Epithelial cell of prostate (primary cell): ENCODE data around the gene ZNF84.

Experiments
- DNase-seq: peaks from one replicate; pipeline ENCODE4 v3.0.0-alpha.2; 2011; ENCODE audit warnings: low read depth, low spot score
- H3K27ac ChIP-seq: fragments of 450-650 bp; 2 replicates; pipeline ENCODE4 v1.5.1; 2017; ENCODE audit warnings: mild to moderate bottlenecking

The ZNF84 gene

DNA sequence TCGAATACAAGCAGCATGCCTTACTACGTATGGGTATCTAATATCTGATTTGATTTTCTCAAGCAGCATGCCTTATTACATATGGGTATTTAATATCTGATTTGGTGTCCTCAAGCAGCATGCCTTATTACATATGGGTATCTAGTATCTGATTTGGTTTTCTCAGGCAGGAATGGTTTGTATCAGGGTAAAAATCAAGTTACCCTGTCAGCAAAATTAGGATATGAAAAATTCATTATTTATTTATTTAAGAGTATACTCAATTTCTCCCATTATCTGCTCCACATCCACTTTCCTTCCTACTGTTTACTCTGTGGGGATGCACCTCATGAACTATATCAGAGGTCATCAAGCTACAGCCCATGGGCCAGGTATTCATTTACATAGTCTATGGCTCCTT lies 70.8 kb downstream of the ZNF84 start:
- H3K27ac ChIP-seq = no peak overlapping the region
- no peak for DNase-seq
